Ovary (tissue), 9 donors: ENCODE measurements around the gene CENPN. TPM values are rescaled to one million over a fixed set of nuclear protein-coding genes. Genes with fewer than 3 reads are reported as not detected.

ENCODE experiments used
- DNase-seq, 5 donors: peaks; one replicate each; pipeline ENCODE4 v3.0.0-alpha.2; 2019 to 2020
- H3K27ac ChIP-seq, 2 donors: fragments of 200-600 bp; one replicate each; pipeline versions ENCODE4 v1.5.1 to v1.8.0; 2019 to 2022
- H3K27me3 ChIP-seq: fragments of 200-600 bp; one replicate; pipeline ENCODE4 v1.8.0; 2022
- H3K36me3 ChIP-seq: fragments of 200-600 bp; sonication (generic); one replicate; pipeline ENCODE4 v1.5.1; 2019
- H3K4me1 ChIP-seq: one replicate; pipeline ENCODE4 v1.8.1; 2013; ENCODE audit warnings: mild to moderate bottlenecking, moderate library complexity; ENCODE audit not compliant: insufficient read depth
- H3K4me3 ChIP-seq: fragments of 200-600 bp; sonication (generic); one replicate; pipeline ENCODE4 v1.5.1; 2017
- H3K9me3 ChIP-seq, 2 donors: fragments of 200-600 bp in 1 of 2; sonication (generic) in 1 of 2; one replicate each; pipeline versions ENCODE4 v1.5.1 to v1.8.1; 2013 to 2019; ENCODE audit warnings: mild to moderate bottlenecking in 1 of 2, moderate library complexity in 1 of 2
- CTCF ChIP-seq, 3 donors: fragments of 450-650 bp in 2 of 3; fragments of 200-600 bp in 1 of 3; IDR thresholded peaks; one replicate each; pipeline versions ENCODE4 v1.5.1 to v1.8.0; 2016 to 2022; ENCODE audit warnings: antibody characterized with exemption in 3 of 3, mild to moderate bottlenecking in 1 of 3
- EP300 ChIP-seq: sonication (generic); formaldehyde crosslinking; IDR thresholded peaks from one replicate; pipeline ENCODE4 v1.6.1; 2017; ENCODE audit warnings: antibody characterized with exemption
- POLR2A ChIP-seq: fragments of 450-650 bp; IDR thresholded peaks from one replicate; pipeline ENCODE4 v1.6.1; 2017; ENCODE audit warnings: antibody characterized with exemption, mild to moderate bottlenecking, moderate library complexity
- WGBS, 3 donors: extraction: QIAGEN DNeasy Blood & Tissue Kit in 1 of 3; methylation state at CpG; one replicate each; pipeline versions ENCODE4 v1.1.5 to v1.1.7; 2013 to 2017; 5-methylcytosine and 5-hydroxymethylcytosine counted together
- intact Hi-C, 4 donors: fragments of 100-400 bp; cut with DNase I; formaldehyde crosslinking; loops; one replicate each; pipeline versions ENCODE4 v1.11.0 to v1.15.1; 2022 to 2023
- polyA plus RNA-seq, 2 donors: library from polyadenylated mRNA; stranded (reverse); fragments of 200-250 nt in 1 of 2; fragments of 350-450 nt in 1 of 2; fragmentation: Illumina TruSeq in 1 of 2; extraction: RNeasy Lipid Tissue Mini Kit (QIAGEN cat#74804) in 1 of 2; gene quantifications; one replicate each; pipeline ENCODE4 v1.2.3, GENCODE V29; 2013 to 2014
- total RNA-seq, 7 donors: library from RNA; depleted of rRNA in 2 of 7; stranded (reverse); fragments of >200 nt in 2 of 7; fragmentation: NEBNext Ultra II Directional in 3 of 7; extraction: Animal tissue kit (Norgen Biotek cat#: 25700) in 3 of 7; gene quantifications; one replicate each; pipeline versions ENCODE4 v1.1.0 to v1.2.4, GENCODE V29; 2016 to 2023
- donor health status: DM: no; HTN: no; CAD: no; lungs with moderate emphysema.
- donor health status: DM: no; HTN: no; CAD: no.
- donor health status: Bipolar disorder and iron deficiency.
- donor health status: DM: yes; HTN: yes; CAD: no.
- donor health status: DM: no; HTN: no; CAD: no.
- donor health status: DM: yes; HTN: yes; CAD: no.

The CENPN gene
- total and polyA plus RNA-seq, 9 donors = 1.4 to 8.2 (median 2.8) TPM

GRCh38 chr16:80986557-80986956 is 20.5 kb upstream of the CENPN start:
- Histone ChIP-seq H3K9me3 (no peaks in the 10 kb centered on the region), H3K27me3 (no peaks in the 10 kb centered on the region), H3K4me1 (no peaks in the 10 kb centered on the region), H3K36me3 (no peaks in the 10 kb centered on the region), H3K4me3 (no peak overlapping the region), H3K27ac (no peak overlapping the region)
- DNase-seq = no peak
- TF ChIP-seq POLR2A (no peak), CTCF (IDR thresholded peaks at IDR 0.05) (no peak), EP300 (no peak)
- WGBS, 3 donors = 79 to 83% (median 81%) methylated on average over 2 of the region's 2 CpGs
- intact Hi-C loops = no loop called here

GRCh38 chr16:80988756-80989155 is 18.3 kb upstream of the CENPN start:
- no peaks in the 10 kb centered on the region for H3K36me3 ChIP-seq
- no peak for DNase-seq
- no peaks in the 10 kb centered on the region for H3K9me3 ChIP-seq
- intact Hi-C loops = no loop called here
- 60 to 66% (median 61%) methylated on average over 7 of the region's 7 CpGs for WGBS, 3 donors
- no peak for TF ChIP-seq POLR2A
- TF ChIP-seq CTCF (IDR thresholded peaks at IDR 0.05) = no peak
- no peak for TF ChIP-seq EP300
- H3K4me3 ChIP-seq = no peak overlapping the region
- H3K27me3 ChIP-seq = no peaks in the 10 kb centered on the region
- no peak overlapping the region for H3K27ac ChIP-seq
- H3K4me1 ChIP-seq = no peaks in the 10 kb centered on the region

GRCh38 chr16:80989801-80990200 is 17.2 kb upstream of the CENPN start:
- no peak for DNase-seq
- intact Hi-C loops = no loop called here
- Histone ChIP-seq H3K4me3 (no peak overlapping the region), H3K36me3 (no peaks in the 10 kb centered on the region), H3K9me3 (no peaks in the 10 kb centered on the region), H3K27ac (no peak overlapping the region), H3K4me1 (no peaks in the 10 kb centered on the region), H3K27me3 (no peaks in the 10 kb centered on the region)
- WGBS, 3 donors = 44 to 71% (median 45%) methylated on average over 2 of the region's 2 CpGs
- TF ChIP-seq CTCF (IDR thresholded peaks at IDR 0.05) = no peak
- no peak for TF ChIP-seq EP300
- no peak for TF ChIP-seq POLR2A

GRCh38 chr16:80990577-80990976 is 16.4 kb upstream of the CENPN start:
- H3K4me1 ChIP-seq = no peaks in the 10 kb centered on the region
- TF ChIP-seq POLR2A = no peak
- TF ChIP-seq EP300 = no peak
- no peak for TF ChIP-seq CTCF (IDR thresholded peaks at IDR 0.05)
- H3K9me3 ChIP-seq = no peaks in the 10 kb centered on the region
- WGBS, 3 donors = 79 to 92% (median 88%) methylated on average over 3 of the region's 3 CpGs
- H3K27me3 ChIP-seq = no peaks in the 10 kb centered on the region
- intact Hi-C loops = no loop called here
- DNase-seq = no peak
- no peak overlapping the region for H3K4me3 ChIP-seq
- no peak overlapping the region for H3K27ac ChIP-seq
- H3K36me3 ChIP-seq = no peaks in the 10 kb centered on the region

- no peak overlapping the region for H3K4me3 ChIP-seq
- WGBS, 3 donors = 86 to 97% (median 93%) methylated on average over 2 of the region's 2 CpGs
- no peaks in the 10 kb centered on the region for H3K4me1 ChIP-seq
- TF ChIP-seq EP300 = no peak
- TF ChIP-seq CTCF (IDR thresholded peaks at IDR 0.05) = no peak
- no peaks in the 10 kb centered on the region for H3K36me3 ChIP-seq
- DNase-seq = no peak
- no peaks in the 10 kb centered on the region for H3K9me3 ChIP-seq
- no peak overlapping the region for H3K27ac ChIP-seq
- H3K27me3 ChIP-seq = no peaks in the 10 kb centered on the region
- intact Hi-C loops = no loop called here
Observed at GRCh38 chr16:80990978-80991377, 16.0 kb upstream of the CENPN start.
